Caco-2 (cell line): ENCODE measurements around the gene GALP. TPM values are rescaled to one million over a fixed set of nuclear protein-coding genes. Genes with fewer than 3 reads are reported as not detected.
"Not testable (repeated sequence)": the region's sequence is repeated elsewhere in the genome, so short reads cannot be mapped to it uniquely, and the experiment has no call there.

Experiments used
- BruUV-seq: library from RNA; stranded (reverse); fragments of 400-500 nt; replicated peaks from 2 replicates; lab custom pipeline; 2021; lab: Mats Ljungman, UMichigan
- CTCF ChIA-PET: fragments of 300-600 bp; sonication (Branson Sonifier 250); formaldehyde crosslinking; loops from one replicate; lab custom pipeline; 2022; ENCODE audit warnings: antibody characterized with exemption; lab: Charles Lee
- POLR2A ChIA-PET: fragments of 300-600 bp; sonication (Branson Sonifier 250); formaldehyde crosslinking; loops from one replicate; lab custom pipeline; 2022; ENCODE audit warnings: antibody characterized with exemption; lab: Charles Lee
- DNase-seq, 2 experiments: peaks; one replicate each; pipeline versions ENCODE4 v3.0.0 to v3.0.0-alpha.2; 2020 to 2022
- H3K27me3 ChIP-seq: replicated peaks from 2 replicates; pipeline ENCODE4 v1.6.0; 2011; ENCODE audit warnings: low read length; ENCODE audit not compliant: control insufficient read depth, insufficient read depth
- H3K36me3 ChIP-seq: 2 replicates; pipeline ENCODE4 v1.5.1; 2011; ENCODE audit warnings: low read length; ENCODE audit not compliant: control insufficient read depth, insufficient read depth
- H3K4me1 ChIP-seq: fragments of 250-450 bp; sonication (Bioruptor Pico); 2 replicates; pipeline ENCODE4 v1.5.1; 2020; ENCODE audit warnings: mild to moderate bottlenecking
- H3K4me3 ChIP-seq: 2 replicates; pipeline ENCODE4 v1.5.1; 2011; ENCODE audit warnings: low read depth, mild to moderate bottlenecking, control low read depth, low read length
- H3K9me3 ChIP-seq: fragments of 250-450 bp; sonication (Bioruptor Pico); 2 replicates; pipeline ENCODE4 v1.5.1; 2020; ENCODE audit warnings: mild to moderate bottlenecking, moderate library complexity
- H3K27ac Mint-ChIP-seq: one replicate; pipeline ENCODE4 v1.8.0; 2022; ENCODE audit warnings: mixed read lengths; ENCODE audit not compliant: unreplicated experiment
- H3K27me3 Mint-ChIP-seq: one replicate; pipeline ENCODE4 v1.8.0; 2022; ENCODE audit warnings: mixed read lengths; ENCODE audit not compliant: insufficient read depth, unreplicated experiment
- H3K36me3 Mint-ChIP-seq: one replicate; pipeline ENCODE4 v1.8.0; 2022; ENCODE audit warnings: mild to moderate bottlenecking, mixed read lengths; ENCODE audit not compliant: insufficient read depth, unreplicated experiment
- H3K4me1 Mint-ChIP-seq: one replicate; pipeline ENCODE4 v1.8.0; 2022; ENCODE audit warnings: low read depth, mixed read lengths; ENCODE audit not compliant: unreplicated experiment
- H3K4me3 Mint-ChIP-seq: one replicate; pipeline ENCODE4 v1.8.0; 2022; ENCODE audit warnings: mild to moderate bottlenecking, moderate library complexity, mixed read lengths; ENCODE audit not compliant: unreplicated experiment
- H3K9me3 Mint-ChIP-seq: one replicate; pipeline ENCODE4 v1.8.0; 2022; ENCODE audit warnings: mixed read lengths; ENCODE audit not compliant: unreplicated experiment
- intact Hi-C: fragments of 100-400 bp; cut with micrococcal nuclease; formaldehyde crosslinking; loops from one replicate; pipeline ENCODE4 v1.10.0; 2022; ENCODE audit not compliant: unreplicated experiment
- total RNA-seq: library from RNA; stranded (reverse); gene quantifications from 2 replicates; pipeline ENCODE4 v1.2.3, GENCODE V29; 2022
- TF ChIP-seq, protein P1 (sequence below), 2 experiments: fragments of 200-600 bp in 1 of 2; IDR thresholded peaks; 1 replicate in 1 of 2; 2 replicates in 1 of 2; pipeline versions ENCODE4 v1.5.1 to v1.8.0; 2011 to 2022; ENCODE audit warnings: antibody characterized with exemption in 1 of 2, control low read depth in 1 of 2, inconsistent platforms in 1 of 2, low read depth in 1 of 2, low read length in 1 of 2, mild to moderate bottlenecking in 1 of 2, moderate library complexity in 1 of 2; ENCODE audit not compliant: insufficient read depth in 1 of 2, severe bottlenecking in 1 of 2, unreplicated experiment in 1 of 2

GALP gene
- total RNA-seq, 1 experiment from 2014 or later = not detected

DNA sequence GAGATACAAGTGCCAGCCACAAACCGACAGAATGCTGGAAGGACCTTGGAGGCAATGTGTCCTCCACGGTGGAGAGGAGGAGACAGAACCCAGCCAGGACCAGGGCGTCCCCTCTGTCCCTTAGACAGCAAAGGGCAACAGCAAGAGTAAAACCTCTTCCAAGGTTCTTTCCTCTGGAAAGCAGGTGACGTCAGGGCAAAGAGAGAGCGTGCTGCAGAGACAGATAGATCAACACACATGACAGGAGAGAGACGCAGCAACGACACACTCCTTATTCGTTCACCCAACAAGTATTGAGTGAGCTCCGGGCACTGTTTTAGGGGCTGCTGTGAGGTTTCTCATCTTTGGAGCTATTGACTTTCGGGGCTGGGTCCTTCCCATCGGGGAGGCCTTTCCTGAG, 1.3 kb upstream of the GALP start:
- Mint-ChIP-seq H3K4me1 (peaks cover 5% of the 10 kb centered on the region), H3K27me3 (peaks cover 14% of the 10 kb centered on the region), H3K4me3 (no peak overlapping the region), H3K9me3 (no peaks in the 10 kb centered on the region), H3K36me3 (no peaks in the 10 kb centered on the region), H3K27ac (no peak overlapping the region)
- H3K9me3 ChIP-seq = no peaks in the 10 kb centered on the region
- H3K4me1 ChIP-seq = no peaks in the 10 kb centered on the region
- H3K27me3 ChIP-seq = no peaks in the 10 kb centered on the region
- intact Hi-C loops = no loop called here
- no peak for DNase-seq
- POLR2A ChIA-PET = no interaction called here
- CTCF ChIA-PET = no interaction called here
- no peaks in the 10 kb centered on the region for H3K36me3 ChIP-seq
- no TSS peak for BruUV-seq
- TF ChIP-seq, protein P1, sequence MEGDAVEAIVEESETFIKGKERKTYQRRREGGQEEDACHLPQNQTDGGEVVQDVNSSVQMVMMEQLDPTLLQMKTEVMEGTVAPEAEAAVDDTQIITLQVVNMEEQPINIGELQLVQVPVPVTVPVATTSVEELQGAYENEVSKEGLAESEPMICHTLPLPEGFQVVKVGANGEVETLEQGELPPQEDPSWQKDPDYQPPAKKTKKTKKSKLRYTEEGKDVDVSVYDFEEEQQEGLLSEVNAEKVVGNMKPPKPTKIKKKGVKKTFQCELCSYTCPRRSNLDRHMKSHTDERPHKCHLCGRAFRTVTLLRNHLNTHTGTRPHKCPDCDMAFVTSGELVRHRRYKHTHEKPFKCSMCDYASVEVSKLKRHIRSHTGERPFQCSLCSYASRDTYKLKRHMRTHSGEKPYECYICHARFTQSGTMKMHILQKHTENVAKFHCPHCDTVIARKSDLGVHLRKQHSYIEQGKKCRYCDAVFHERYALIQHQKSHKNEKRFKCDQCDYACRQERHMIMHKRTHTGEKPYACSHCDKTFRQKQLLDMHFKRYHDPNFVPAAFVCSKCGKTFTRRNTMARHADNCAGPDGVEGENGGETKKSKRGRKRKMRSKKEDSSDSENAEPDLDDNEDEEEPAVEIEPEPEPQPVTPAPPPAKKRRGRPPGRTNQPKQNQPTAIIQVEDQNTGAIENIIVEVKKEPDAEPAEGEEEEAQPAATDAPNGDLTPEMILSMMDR (IDR thresholded peaks at IDR 0.05; ENCODE audit: insufficient read depth in 1 of 2, low read depth in 1 of 2, low read length in 1 of 2, severe bottlenecking in 1 of 2, unreplicated experiment in 1 of 2) = no peak
- H3K4me3 ChIP-seq = no peak overlapping the region

DNA sequence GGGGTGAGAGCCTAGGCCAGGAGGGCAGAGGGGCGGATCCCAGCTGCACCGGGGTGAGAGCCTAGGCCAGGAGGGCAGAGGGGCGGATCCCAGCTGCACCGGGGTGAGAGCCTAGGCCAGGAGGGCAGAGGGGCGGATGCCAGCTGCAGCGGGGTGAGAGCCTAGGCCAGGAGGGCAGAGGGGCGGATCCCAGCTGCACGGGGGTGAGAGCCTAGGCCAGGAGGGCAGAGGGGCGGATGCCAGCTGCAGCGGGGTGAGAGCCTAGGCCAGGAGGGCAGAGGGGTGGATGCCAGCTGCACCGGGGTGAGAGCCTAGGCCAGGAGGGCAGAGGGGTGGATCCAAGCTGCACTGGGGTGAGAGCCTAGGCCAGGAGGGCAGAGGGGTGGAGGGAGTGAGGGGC, 502 bp downstream of the GALP start:
- H3K36me3 ChIP-seq, intact Hi-C loops, H3K27ac Mint-ChIP-seq, H3K4me3 ChIP-seq, H3K4me1 Mint-ChIP-seq, DNase-seq, H3K27me3 ChIP-seq, H3K9me3 ChIP-seq, BruUV-seq, H3K4me1 ChIP-seq, H3K36me3 Mint-ChIP-seq, H3K9me3 Mint-ChIP-seq, H3K4me3 Mint-ChIP-seq: not testable (repeated sequence)
- H3K27me3 Mint-ChIP-seq = peaks cover 14% of the 10 kb centered on the region
- ChIA-PET POLR2A (interaction anchor here (0.9 kb wide), 1 partner anchor 548 kb away, joined by 4 read pairs; no protein-coding TSS in a partner anchor), CTCF (interaction anchor here (0.6 to 0.8 kb wide), 2 partner anchors 20 to 107 kb away, joined by 3 read pairs; no protein-coding TSS in a partner anchor)

GRCh38 chr19:56176881-56177280, 1.1 kb downstream of the GALP start:
- no peaks in the 10 kb centered on the region for H3K27me3 ChIP-seq
- H3K4me1 ChIP-seq = no peaks in the 10 kb centered on the region
- H3K36me3 ChIP-seq = no peaks in the 10 kb centered on the region
- Mint-ChIP-seq H3K4me3 (no peak overlapping the region), H3K27ac (no peak overlapping the region), H3K4me1 (peaks cover 5% of the 10 kb centered on the region), H3K9me3 (no peaks in the 10 kb centered on the region), H3K36me3 (no peaks in the 10 kb centered on the region), H3K27me3 (peaks cover 17% of the 10 kb centered on the region)
- DNase-seq = no peak
- intact Hi-C loops = no loop called here
- CTCF ChIA-PET = interaction anchor here (0.8 kb wide), 1 partner anchor 21 kb away, joined by 3 read pairs; no protein-coding TSS in a partner anchor
- H3K9me3 ChIP-seq = no peaks in the 10 kb centered on the region
- TF ChIP-seq, protein P1 (IDR thresholded peaks at IDR 0.05; ENCODE audit: insufficient read depth in 1 of 2, low read depth in 1 of 2, low read length in 1 of 2, severe bottlenecking in 1 of 2, unreplicated experiment in 1 of 2) = no peak
- no peak overlapping the region for H3K4me3 ChIP-seq
- POLR2A ChIA-PET = interaction anchor here (0.9 kb wide), 1 partner anchor 548 kb away, joined by 4 read pairs; no protein-coding TSS in a partner anchor
- no TSS peak for BruUV-seq
